ENCODE data around the gene RBP3. TPM values are rescaled to one million over a fixed set of nuclear protein-coding genes. Genes with fewer than 3 reads are reported as not detected.

The RBP3 gene
- total and polyA plus RNA-seq, 2 donors from 2014 or later, result not detected

DNA sequence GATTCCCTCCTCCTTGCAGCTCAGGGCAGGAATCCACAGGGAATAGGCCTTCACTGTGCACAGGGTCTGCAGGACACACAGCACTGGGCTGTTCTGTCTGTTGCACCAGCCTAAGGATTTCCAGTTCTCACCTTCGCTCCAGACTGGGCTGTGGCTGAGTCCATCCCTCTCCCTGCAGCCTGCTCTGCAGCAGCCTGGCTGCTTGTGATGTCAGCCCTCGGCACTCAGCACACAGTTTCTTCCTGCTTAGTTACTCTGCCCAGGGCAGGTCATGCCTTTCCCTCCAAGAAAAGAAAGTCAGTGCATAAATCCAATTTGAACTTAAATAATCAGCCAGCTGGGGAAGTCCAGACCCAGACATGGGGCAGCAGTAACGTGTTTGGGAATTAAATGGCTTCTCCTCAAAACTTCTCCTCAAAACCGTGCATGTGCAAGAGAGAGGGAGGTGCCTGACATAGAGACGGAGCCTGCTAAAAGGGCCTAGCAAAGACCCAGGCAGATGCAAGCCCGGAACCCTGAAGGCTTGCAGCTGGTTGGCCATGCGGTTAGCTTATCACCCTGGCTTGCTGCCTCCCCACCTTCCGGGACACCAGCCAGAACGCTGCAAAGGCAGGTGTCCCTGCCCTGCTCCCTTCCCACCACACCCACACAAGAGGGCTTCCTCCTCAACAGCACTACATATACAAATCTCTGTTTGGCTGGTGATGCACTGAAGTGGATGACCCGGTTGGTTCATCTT is 36.8 kb upstream of the RBP3 start:
- no peaks in the 10 kb centered on the region for H3K4me1 ChIP-seq (ENCODE audit: control insufficient read depth in 2 of 3, insufficient read depth in 2 of 3, low read depth in 1 of 3, low read length in 3 of 3)
- FAIRE-seq, result no peak
- no peaks in the 10 kb centered on the region for H3K9me3 ChIP-seq (ENCODE audit: control insufficient read depth in 2 of 3, insufficient read depth in 1 of 3, low read length in 3 of 3)

DNA sequence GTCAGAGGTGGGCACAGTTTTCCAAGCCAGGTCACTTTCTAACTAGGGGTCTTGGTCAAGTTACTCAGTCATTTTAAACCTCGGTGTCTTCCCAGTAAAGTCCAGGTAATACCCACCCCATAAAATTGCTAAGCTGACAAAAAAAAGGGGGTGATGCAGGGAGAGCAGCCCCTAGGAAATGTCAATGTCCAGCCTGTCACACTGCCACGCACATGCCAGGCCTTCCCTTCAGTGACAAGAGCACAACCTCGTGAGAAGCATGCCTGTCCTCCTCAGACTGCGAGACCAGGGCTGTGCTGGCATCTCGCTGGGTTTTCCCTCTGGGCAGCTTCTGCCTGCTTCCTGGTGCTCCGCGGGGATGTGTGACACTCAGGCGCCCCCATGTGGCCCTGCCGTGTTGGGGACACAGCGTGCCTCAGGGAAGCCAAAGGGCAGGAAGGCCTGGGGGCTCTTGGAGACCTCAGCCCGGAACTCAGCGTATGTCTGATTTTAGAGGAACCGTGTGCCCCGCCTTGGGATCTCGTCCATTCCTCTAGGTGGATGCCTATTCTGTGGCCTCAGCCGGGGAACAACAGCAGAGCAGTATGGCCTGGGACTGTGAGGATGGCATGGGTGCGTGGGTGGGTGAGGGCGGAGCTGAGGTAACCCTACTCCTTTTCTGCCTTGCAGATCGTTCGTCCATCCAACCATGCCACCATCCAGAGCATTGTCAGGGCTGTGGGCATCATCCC is 36.1 kb upstream of the RBP3 start:
- Histone ChIP-seq H3K36me3 (ENCODE audit: control insufficient read depth in 2 of 3, insufficient read depth in 3 of 3, low read length in 3 of 3) (no peaks in the 10 kb centered on the region), H3K9ac (ENCODE audit: low read length in 3 of 3) (no peak overlapping the region), H3K27me3 (ENCODE audit: control insufficient read depth, insufficient read depth, low read length) (no peaks in the 10 kb centered on the region), H3K9me3 (ENCODE audit: control insufficient read depth in 2 of 3, insufficient read depth in 1 of 3, low read length in 3 of 3) (no peaks in the 10 kb centered on the region), H3K27ac (ENCODE audit: low read depth in 2 of 2, low read length in 2 of 2) (no peak overlapping the region), H3K4me1 (ENCODE audit: control insufficient read depth in 2 of 3, insufficient read depth in 2 of 3, low read depth in 1 of 3, low read length in 3 of 3) (no peaks in the 10 kb centered on the region), H3K4me3 (ENCODE audit: low read length in 3 of 3) (no peak overlapping the region)
- TF ChIP-seq, protein P1, sequence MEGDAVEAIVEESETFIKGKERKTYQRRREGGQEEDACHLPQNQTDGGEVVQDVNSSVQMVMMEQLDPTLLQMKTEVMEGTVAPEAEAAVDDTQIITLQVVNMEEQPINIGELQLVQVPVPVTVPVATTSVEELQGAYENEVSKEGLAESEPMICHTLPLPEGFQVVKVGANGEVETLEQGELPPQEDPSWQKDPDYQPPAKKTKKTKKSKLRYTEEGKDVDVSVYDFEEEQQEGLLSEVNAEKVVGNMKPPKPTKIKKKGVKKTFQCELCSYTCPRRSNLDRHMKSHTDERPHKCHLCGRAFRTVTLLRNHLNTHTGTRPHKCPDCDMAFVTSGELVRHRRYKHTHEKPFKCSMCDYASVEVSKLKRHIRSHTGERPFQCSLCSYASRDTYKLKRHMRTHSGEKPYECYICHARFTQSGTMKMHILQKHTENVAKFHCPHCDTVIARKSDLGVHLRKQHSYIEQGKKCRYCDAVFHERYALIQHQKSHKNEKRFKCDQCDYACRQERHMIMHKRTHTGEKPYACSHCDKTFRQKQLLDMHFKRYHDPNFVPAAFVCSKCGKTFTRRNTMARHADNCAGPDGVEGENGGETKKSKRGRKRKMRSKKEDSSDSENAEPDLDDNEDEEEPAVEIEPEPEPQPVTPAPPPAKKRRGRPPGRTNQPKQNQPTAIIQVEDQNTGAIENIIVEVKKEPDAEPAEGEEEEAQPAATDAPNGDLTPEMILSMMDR (IDR thresholded peaks at IDR 0.05; ENCODE audit: borderline replicate concordance, extremely low read depth, insufficient read depth), result peak; percentile 90
- intact Hi-C loops (cut with DNase I), result loop anchor here (10.0 kb wide), 1 partner anchor 287 kb away; no protein-coding TSS in a partner anchor
- peak; percentile 82 to 91 (median 86) for DNase-seq
- FAIRE-seq, result no peak

More for the DNA sequence above, 36.8 kb upstream of the RBP3 start:
- TF ChIP-seq, protein P1 (IDR thresholded peaks at IDR 0.05; ENCODE audit: borderline replicate concordance, extremely low read depth, insufficient read depth), result no peak
- peak in 2 of 5 donors; percentile 38 to 68 for DNase-seq
- H3K9ac ChIP-seq (ENCODE audit: low read length in 3 of 3), result no peak overlapping the region
- intact Hi-C loops (cut with DNase I), result loop anchor here (10.0 kb wide), 1 partner anchor 287 kb away; no protein-coding TSS in a partner anchor
- no peak overlapping the region for H3K27ac ChIP-seq (ENCODE audit: low read depth in 2 of 2, low read length in 2 of 2)
- H3K27me3 ChIP-seq (ENCODE audit: control insufficient read depth, insufficient read depth, low read length), result no peaks in the 10 kb centered on the region
- H3K4me3 ChIP-seq (ENCODE audit: low read length in 3 of 3), result no peak overlapping the region
- no peaks in the 10 kb centered on the region for H3K36me3 ChIP-seq (ENCODE audit: control insufficient read depth in 2 of 3, insufficient read depth in 3 of 3, low read length in 3 of 3)

DNA sequence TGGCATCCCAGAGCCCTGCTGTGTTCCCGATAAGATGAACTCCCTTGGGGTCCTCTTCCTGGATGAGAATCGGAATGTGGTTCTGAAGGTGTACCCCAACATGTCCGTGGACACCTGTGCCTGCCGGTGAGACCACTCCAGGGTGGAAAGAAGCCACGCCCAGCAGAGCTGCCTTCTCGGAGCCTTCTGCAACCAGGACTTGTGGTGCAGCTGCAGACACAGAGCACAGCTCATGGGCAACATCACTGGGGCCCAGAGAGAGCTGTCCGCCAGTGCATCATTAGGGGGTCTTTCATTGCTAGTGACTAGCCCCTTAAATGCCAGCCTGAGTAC is 35.5 kb upstream of the RBP3 start:
- Histone ChIP-seq H3K9ac (ENCODE audit: low read length in 3 of 3) (no peak overlapping the region), H3K9me3 (ENCODE audit: control insufficient read depth in 2 of 3, insufficient read depth in 1 of 3, low read length in 3 of 3) (no peaks in the 10 kb centered on the region), H3K4me1 (ENCODE audit: control insufficient read depth in 2 of 3, insufficient read depth in 2 of 3, low read depth in 1 of 3, low read length in 3 of 3) (no peaks in the 10 kb centered on the region), H3K4me3 (ENCODE audit: low read length in 3 of 3) (no peak overlapping the region), H3K27me3 (ENCODE audit: control insufficient read depth, insufficient read depth, low read length) (no peaks in the 10 kb centered on the region), H3K36me3 (ENCODE audit: control insufficient read depth in 2 of 3, insufficient read depth in 3 of 3, low read length in 3 of 3) (no peaks in the 10 kb centered on the region), H3K27ac (ENCODE audit: low read depth in 2 of 2, low read length in 2 of 2) (no peak overlapping the region)
- DNase-seq (no peak), FAIRE-seq (no peak)
- intact Hi-C loops (cut with DNase I), result loop anchor here (10.0 kb wide), 1 partner anchor 288 kb away; no protein-coding TSS in a partner anchor
- TF ChIP-seq, protein P1 (IDR thresholded peaks at IDR 0.05; ENCODE audit: borderline replicate concordance, extremely low read depth, insufficient read depth), result no peak

Data from kidney (tissue), 14 donors.